Endothelial cell of umbilical vein (primary cell): Measurements from ENCODE around the gene LRRC3C. TPM values are rescaled to one million over a fixed set of nuclear protein-coding genes. Genes with fewer than 3 reads are reported as not detected.

Source experiments
- BruUV-seq: library from RNA; stranded (reverse); fragments of 400-500 nt; replicated peaks from 2 replicates; lab custom pipeline; 2021; lab: Mats Ljungman, UMichigan
- CTCF ChIA-PET: fragments of 300-600, 350-600 bp; sonication (Branson Sonifier 250); formaldehyde crosslinking; loops from one replicate; lab custom pipeline; 2021; ENCODE audit warnings: antibody characterized with exemption, inconsistent platforms; lab: Charles Lee
- POLR2A ChIA-PET: fragments of 300-600, 350-600 bp; sonication (Branson Sonifier 250); formaldehyde crosslinking; loops from one replicate; lab custom pipeline; 2021; ENCODE audit warnings: antibody characterized with exemption, inconsistent platforms; lab: Charles Lee
- DNase-seq: peaks from one replicate; pipeline ENCODE4 v3.0.0-alpha.2; 2011; ENCODE audit warnings: low read depth, low spot score
- FAIRE-seq: peaks from 2 replicates; lab custom pipeline; 2011; peaks lifted over from hg19 to GRCh38; lab: Jason Lieb, UNC
- H2AFZ ChIP-seq: 2 replicates; pipeline ENCODE4 v1.6.0; 2012; ENCODE audit warnings: low read depth, low read length, control low read depth, inconsistent platforms
- H3K27ac ChIP-seq: 2 replicates; pipeline ENCODE4 v1.5.1; 2011; ENCODE audit warnings: low read depth, mild to moderate bottlenecking, control low read depth, low read length, moderate library complexity; ENCODE audit not compliant: insufficient read depth
- H3K27me3 ChIP-seq, 2 experiments: 2 replicates each; pipeline versions ENCODE4 v1.6.0 to v1.6.1; 2011; ENCODE audit warnings: low read length in 2 of 2, mixed read lengths in 1 of 2; ENCODE audit not compliant: control insufficient read depth in 2 of 2, insufficient read depth in 2 of 2
- H3K36me3 ChIP-seq, 2 experiments: 2 replicates in 1 of 2; 3 replicates in 1 of 2; pipeline ENCODE4 v1.5.1; 2011; ENCODE audit warnings: low read length in 2 of 2, mild to moderate bottlenecking in 1 of 2, moderate library complexity in 1 of 2; ENCODE audit not compliant: control insufficient read depth in 2 of 2, insufficient read depth in 2 of 2; ENCODE audit errors: extremely low read depth in 1 of 2
- H3K4me1 ChIP-seq: 3 replicates; pipeline ENCODE4 v1.5.1; 2011; ENCODE audit warnings: mild to moderate bottlenecking, low read length; ENCODE audit not compliant: control insufficient read depth, insufficient read depth; ENCODE audit errors: extremely low read depth
- H3K4me2 ChIP-seq: 2 replicates; pipeline ENCODE4 v1.6.1; 2011; ENCODE audit warnings: low read length, control low read depth, mixed read lengths; ENCODE audit not compliant: insufficient read depth
- H3K4me3 ChIP-seq, 3 experiments: fragments of 200-600 bp in 1 of 3; sonication (generic), shearing (Covaris generic) in 1 of 3; replicated peaks in 1 of 3; 2 replicates each; pipeline ENCODE4 v1.5.1; 2011 to 2016; ENCODE audit warnings: control low read depth in 3 of 3, low read length in 3 of 3, mild to moderate bottlenecking in 2 of 3, inconsistent platforms in 1 of 3, low read depth in 1 of 3, moderate library complexity in 1 of 3; ENCODE audit not compliant: insufficient read depth in 1 of 3
- H3K79me2 ChIP-seq: 2 replicates; pipeline ENCODE4 v1.6.0; 2012; ENCODE audit warnings: low read length, inconsistent platforms; ENCODE audit not compliant: control insufficient read depth, insufficient read depth
- H3K9ac ChIP-seq: replicated peaks from 2 replicates; pipeline ENCODE3; 2011; ENCODE audit warnings: low read length, control low read depth; ENCODE audit not compliant: insufficient read depth; ENCODE audit errors: extremely low read depth
- H3K9me1 ChIP-seq: replicated peaks from 3 replicates; pipeline ENCODE4 v1.6.0; 2011; ENCODE audit warnings: mild to moderate bottlenecking, low read length; ENCODE audit not compliant: control insufficient read depth, insufficient read depth; ENCODE audit errors: extremely low read depth
- H3K9me3 ChIP-seq: replicated peaks from 2 replicates; pipeline ENCODE4 v1.5.1; 2012; ENCODE audit warnings: low read length, inconsistent platforms; ENCODE audit not compliant: control insufficient read depth, insufficient read depth
- H4K20me1 ChIP-seq: replicated peaks from 2 replicates; pipeline ENCODE3; 2011; ENCODE audit warnings: mild to moderate bottlenecking, low read length; ENCODE audit not compliant: control insufficient read depth, insufficient read depth; ENCODE audit errors: extremely low read depth
- CTCF ChIP-seq, 2 donors: IDR thresholded peaks; 1 replicate in 1 of 2; 2 replicates in 1 of 2; pipeline ENCODE4 v1.5.1; 2011; ENCODE audit warnings: low read length in 2 of 2, mild to moderate bottlenecking in 2 of 2, moderate library complexity in 2 of 2, control low read depth in 1 of 2, inconsistent platforms in 1 of 2, low read depth in 1 of 2; ENCODE audit not compliant: insufficient read depth in 1 of 2; ENCODE audit errors: extremely low read depth in 1 of 2
- FOS ChIP-seq: IDR thresholded peaks from 2 replicates; pipeline ENCODE4 v1.6.1; 2011; ENCODE audit warnings: mild to moderate bottlenecking, low read length, moderate library complexity, borderline replicate concordance; ENCODE audit not compliant: insufficient read depth
- MAX ChIP-seq: IDR thresholded peaks from 2 replicates; pipeline ENCODE4 v1.6.1; 2011; ENCODE audit not compliant: insufficient read depth, insufficient read length
- POLR2A ChIP-seq: IDR thresholded peaks from 2 replicates; pipeline ENCODE4 v1.6.1; 2012; ENCODE audit warnings: low read depth, mild to moderate bottlenecking, control low read depth, low read length
- POLR2AphosphoS5 ChIP-seq: IDR thresholded peaks from 2 replicates; pipeline ENCODE4 v1.6.1; 2012; ENCODE audit warnings: low read depth, mild to moderate bottlenecking, control low read depth, low read length, moderate library complexity; ENCODE audit not compliant: insufficient read depth
- dilution Hi-C: fragments of 300-500 bp; cut with MboI; formaldehyde crosslinking; loops from one replicate; pipeline ENCODE4 v1.15.0; 2019; ENCODE audit warnings: low sequenced_read_pairs; ENCODE audit not compliant: extremely low pct_ligation_motif_present
- intact Hi-C: fragments of 100-400 bp; cut with micrococcal nuclease; formaldehyde crosslinking; loops from one replicate; pipeline ENCODE4 v1.10.0; 2022
- polyA plus RNA-seq, 4 experiments: library from polyadenylated mRNA; depleted of rRNA in 3 of 4; stranded (reverse) in 3 of 4; unstranded in 1 of 4; fragments of >200 nt; gene quantifications; 2 replicates each; pipeline versions ENCODE4 v1.2.1 to v1.2.3, GENCODE V29; 2011 to 2012; ENCODE audit warnings: missing spikeins in 1 of 4
- total RNA-seq: library from RNA; stranded (reverse); gene quantifications from 2 replicates; pipeline ENCODE4 v1.2.3, GENCODE V29; 2021

LRRC3C gene
- total and polyA plus RNA-seq, 2 donors (not counting 3 experiments of a cell fraction or from before 2014, with no cell fraction given): not detected

- intact Hi-C loops: no loop called here
- H3K27me3 ChIP-seq: no peaks in the 10 kb centered on the region
- H3K9me3 ChIP-seq: no peaks in the 10 kb centered on the region
- no peaks in the 10 kb centered on the region for H3K79me2 ChIP-seq
- H4K20me1 ChIP-seq: no peaks in the 10 kb centered on the region
- H2AFZ ChIP-seq: no peak overlapping the region
- no peak overlapping the region for H3K4me3 ChIP-seq
- no peak overlapping the region for H3K27ac ChIP-seq
- no TSS peak for BruUV-seq
- CTCF ChIA-PET: interaction anchor here (1.1 kb wide), 2 partner anchors 19 to 42 kb away, joined by 3 read pairs; no protein-coding TSS in a partner anchor
- dilution Hi-C loops: no loop called here
- FAIRE-seq: no peak
- TF ChIP-seq CTCF (IDR thresholded peaks at IDR 0.05; ENCODE audit: extremely low read depth in 1 of 2, insufficient read depth in 1 of 2, low read depth in 1 of 2, low read length in 2 of 2) (peak in 1 of 2 donors; percentile 5), POLR2A (no peak)
- H3K9ac ChIP-seq: no peak overlapping the region
- no peaks in the 10 kb centered on the region for H3K9me1 ChIP-seq
- DNase-seq: no peak
- no peaks in the 10 kb centered on the region for H3K4me1 ChIP-seq
- no peak overlapping the region for H3K4me2 ChIP-seq
- POLR2A ChIA-PET: no interaction called here
- peaks cover 2 to 15% of the 10 kb centered on the region in 2 experiments for H3K36me3 ChIP-seq
These were observed 10.6 kb upstream of the LRRC3C start for GRCh38 chr17:39916918-39917317.

GRCh38 chr17:39919087-39919683 lies 8.3 kb upstream of the LRRC3C start:
- Histone ChIP-seq H3K4me2 (no peak overlapping the region), H3K27me3 (no peaks in the 10 kb centered on the region), H3K4me3 (no peak overlapping the region), H3K27ac (no peak overlapping the region), H3K4me1 (peaks cover 2% of the 10 kb centered on the region), H2AFZ (no peak overlapping the region), H3K9me3 (no peaks in the 10 kb centered on the region), H4K20me1 (no peaks in the 10 kb centered on the region), H3K36me3 (peaks cover 5 to 32% of the 10 kb centered on the region in 2 experiments), H3K9ac (no peak overlapping the region), H3K9me1 (no peaks in the 10 kb centered on the region), H3K79me2 (peaks cover 1% of the 10 kb centered on the region)
- intact Hi-C loops (no loop called here), dilution Hi-C loops (no loop called here)
- no peak for DNase-seq
- CTCF ChIA-PET: no interaction called here
- FAIRE-seq: no peak
- BruUV-seq: no TSS peak
- TF ChIP-seq FOS (no peak), POLR2AphosphoS5 (no peak), CTCF (IDR thresholded peaks at IDR 0.05; ENCODE audit: extremely low read depth in 1 of 2, insufficient read depth in 1 of 2, low read depth in 1 of 2, low read length in 2 of 2) (no peak), MAX (no peak)
- POLR2A ChIA-PET: no interaction called here
